ENCODE data around the gene ZNF470.

ZNF470 gene

DNA sequence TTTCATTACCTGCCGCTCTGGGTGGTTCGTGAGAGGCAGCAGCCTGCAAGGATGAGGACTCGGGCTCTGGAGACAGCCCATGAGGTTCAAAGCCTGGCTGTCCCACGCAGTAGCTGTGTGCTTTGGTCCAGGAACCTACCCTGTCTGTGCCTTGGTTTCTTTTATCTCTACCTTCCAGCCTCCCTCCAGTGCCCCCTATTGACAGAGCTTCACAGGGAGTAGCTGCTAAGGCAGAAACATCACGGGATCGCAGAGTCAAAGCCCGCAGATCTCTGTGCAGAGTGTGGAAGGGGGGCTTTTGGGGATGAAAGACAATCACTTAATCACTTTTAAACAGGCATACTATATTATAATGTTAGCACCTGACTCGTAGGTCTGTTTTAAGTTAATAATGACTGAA lies 44.0 kb downstream of the ZNF470 start:
- no peak for DNase-seq

- no peak for DNase-seq
Observed at GRCh38 chr19:56612737-56613136, 45.5 kb downstream of the ZNF470 start.

DNA sequence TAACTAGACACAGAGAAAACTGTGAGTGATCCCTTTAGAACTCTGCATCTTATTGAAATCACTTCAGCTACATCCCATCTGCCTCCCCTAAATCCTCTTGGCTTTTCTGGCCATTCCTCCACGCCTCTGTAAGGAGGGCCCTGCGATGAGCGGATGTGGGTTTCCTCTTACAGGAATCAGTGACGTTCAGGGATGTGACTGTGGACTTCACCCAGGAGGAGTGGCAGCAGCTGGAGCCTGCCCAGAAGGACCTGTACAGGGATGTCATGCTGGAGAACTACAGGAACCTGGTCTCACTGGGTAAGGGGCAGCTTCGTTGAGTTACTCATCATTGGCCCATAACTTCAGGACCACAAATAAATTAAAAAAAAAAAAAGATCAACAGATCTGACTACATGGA lies 46.4 kb downstream of the ZNF470 start:
- DNase-seq: no peak

GRCh38 chr19:56617531-56617930 lies 50.3 kb downstream of the ZNF470 start:
- no peak for DNase-seq

DNA sequence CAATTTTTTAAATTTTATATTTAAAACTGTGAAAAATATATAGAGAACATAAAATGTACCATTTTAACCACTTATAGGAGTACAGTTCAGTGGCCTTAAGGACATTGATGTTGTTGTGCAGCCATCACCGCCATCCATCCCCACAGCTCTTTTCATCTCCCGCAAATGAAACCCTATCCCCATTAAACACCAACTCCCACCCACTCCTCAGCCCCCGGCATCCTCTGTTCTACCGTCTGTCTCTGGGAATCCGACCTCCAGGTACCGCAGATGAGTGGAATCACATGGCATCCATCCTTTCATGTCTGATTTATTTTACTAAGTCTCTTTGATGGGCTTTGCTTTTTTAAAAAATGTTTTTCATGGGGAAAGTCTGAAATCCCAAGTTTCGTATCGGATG lies 51.9 kb downstream of the ZNF470 start:
- no peak for DNase-seq

DNA sequence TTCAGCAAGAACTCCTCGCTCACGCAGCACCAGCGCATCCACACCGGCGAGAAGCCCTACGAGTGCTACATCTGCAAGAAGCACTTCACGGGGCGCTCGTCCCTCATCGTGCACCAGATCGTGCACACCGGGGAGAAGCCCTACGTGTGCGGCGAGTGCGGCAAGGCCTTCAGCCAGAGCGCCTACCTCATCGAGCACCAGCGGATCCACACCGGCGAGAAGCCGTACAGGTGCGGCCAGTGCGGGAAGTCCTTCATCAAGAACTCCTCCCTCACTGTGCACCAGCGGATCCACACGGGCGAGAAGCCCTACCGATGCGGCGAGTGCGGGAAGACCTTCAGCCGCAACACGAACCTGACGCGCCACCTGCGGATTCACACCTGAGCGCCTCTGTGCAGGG lies 55.1 kb downstream of the ZNF470 start:
- no peak for DNase-seq

DNA sequence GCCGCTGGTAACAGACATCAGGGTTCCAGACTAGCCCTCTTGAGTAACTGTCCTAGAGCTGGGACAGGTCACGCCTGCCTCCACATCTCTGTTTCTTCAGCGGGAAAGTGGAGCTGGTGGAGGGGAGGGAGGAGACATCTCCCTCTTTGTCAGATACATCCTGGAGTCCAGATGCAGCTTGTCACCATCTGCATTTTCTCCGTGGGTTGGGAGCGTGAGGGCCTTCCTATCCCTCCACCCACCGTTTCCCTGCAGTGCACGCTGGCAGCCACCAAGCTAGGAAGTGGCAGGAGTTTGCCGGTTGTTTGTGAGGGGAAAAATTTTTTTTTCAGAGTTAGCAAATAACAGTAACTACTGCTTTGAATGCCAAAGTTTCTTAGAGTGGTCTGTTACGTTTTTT lies 55.7 kb downstream of the ZNF470 start:
- DNase-seq: no peak

- no peak for DNase-seq
Observed at GRCh38 chr19:56625708-56626107, 58.4 kb downstream of the ZNF470 start.

- DNase-seq: no peak
Observed at GRCh38 chr19:56633021-56633420, 65.8 kb downstream of the ZNF470 start.

- DNase-seq: peak in 1 of 2 donors; percentile 6
Observed at GRCh38 chr19:56637976-56638555, 70.8 kb downstream of the ZNF470 start.
